Measurements from ENCODE around the gene WBP1L. TPM values are rescaled to one million over a fixed set of nuclear protein-coding genes. Genes with fewer than 3 reads are reported as not detected.
"Not testable (repeated sequence)": the region's sequence is repeated elsewhere in the genome, so short reads cannot be mapped to it uniquely, and the experiment has no call there.

The WBP1L gene
- total RNA-seq, 2 donors from 2014 or later = 32.3 to 42.7 TPM

DNA sequence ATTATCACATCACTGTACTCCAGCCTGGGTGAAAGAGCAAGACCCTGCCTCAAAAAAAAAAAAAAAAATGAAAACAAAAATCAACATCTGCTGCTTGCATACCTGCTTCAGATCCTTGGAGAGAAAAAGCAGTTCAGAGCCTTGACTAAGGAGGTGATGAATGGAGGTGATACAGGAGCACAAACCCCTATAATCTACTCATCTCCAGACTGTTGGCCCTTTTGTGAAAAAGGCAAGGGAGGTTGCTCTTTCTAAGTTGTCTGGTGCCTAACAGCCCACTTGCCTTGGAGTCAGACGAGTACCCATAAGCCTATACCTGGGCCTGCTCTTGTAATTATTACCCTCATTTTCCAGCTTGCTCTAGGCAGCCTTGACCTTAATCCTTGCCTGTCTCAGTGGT is 27.9 kb upstream of the WBP1L start:
- intact Hi-C loops (cut with DNase I) = no loop called here
- Histone ChIP-seq H3K36me3 (no peaks in the 10 kb centered on the region), H3K4me3 (no peak overlapping the region), H3K27me3 (no peaks in the 10 kb centered on the region), H3K9ac (ENCODE audit: low read depth in 2 of 2, low read length in 2 of 2) (no peak overlapping the region), H3K9me3 (no peaks in the 10 kb centered on the region), H3K4me1 (peaks cover 5% of the 10 kb centered on the region), H3K27ac (no peak overlapping the region)
- TF ChIP-seq, protein P1, sequence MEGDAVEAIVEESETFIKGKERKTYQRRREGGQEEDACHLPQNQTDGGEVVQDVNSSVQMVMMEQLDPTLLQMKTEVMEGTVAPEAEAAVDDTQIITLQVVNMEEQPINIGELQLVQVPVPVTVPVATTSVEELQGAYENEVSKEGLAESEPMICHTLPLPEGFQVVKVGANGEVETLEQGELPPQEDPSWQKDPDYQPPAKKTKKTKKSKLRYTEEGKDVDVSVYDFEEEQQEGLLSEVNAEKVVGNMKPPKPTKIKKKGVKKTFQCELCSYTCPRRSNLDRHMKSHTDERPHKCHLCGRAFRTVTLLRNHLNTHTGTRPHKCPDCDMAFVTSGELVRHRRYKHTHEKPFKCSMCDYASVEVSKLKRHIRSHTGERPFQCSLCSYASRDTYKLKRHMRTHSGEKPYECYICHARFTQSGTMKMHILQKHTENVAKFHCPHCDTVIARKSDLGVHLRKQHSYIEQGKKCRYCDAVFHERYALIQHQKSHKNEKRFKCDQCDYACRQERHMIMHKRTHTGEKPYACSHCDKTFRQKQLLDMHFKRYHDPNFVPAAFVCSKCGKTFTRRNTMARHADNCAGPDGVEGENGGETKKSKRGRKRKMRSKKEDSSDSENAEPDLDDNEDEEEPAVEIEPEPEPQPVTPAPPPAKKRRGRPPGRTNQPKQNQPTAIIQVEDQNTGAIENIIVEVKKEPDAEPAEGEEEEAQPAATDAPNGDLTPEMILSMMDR (IDR thresholded peaks at IDR 0.05) = no peak
- DNase-seq = no peak

- intact Hi-C loops (cut with DNase I); H3K9me3 ChIP-seq; H3K4me1 ChIP-seq; DNase-seq; H3K36me3 ChIP-seq; H3K27me3 ChIP-seq; H3K27ac ChIP-seq; H3K4me3 ChIP-seq; H3K9ac ChIP-seq (ENCODE audit: low read depth in 2 of 2, low read length in 2 of 2): not testable (repeated sequence)
Measured at GRCh38 chr10:102716900-102717565, 26.7 kb upstream of the WBP1L start.

DNA sequence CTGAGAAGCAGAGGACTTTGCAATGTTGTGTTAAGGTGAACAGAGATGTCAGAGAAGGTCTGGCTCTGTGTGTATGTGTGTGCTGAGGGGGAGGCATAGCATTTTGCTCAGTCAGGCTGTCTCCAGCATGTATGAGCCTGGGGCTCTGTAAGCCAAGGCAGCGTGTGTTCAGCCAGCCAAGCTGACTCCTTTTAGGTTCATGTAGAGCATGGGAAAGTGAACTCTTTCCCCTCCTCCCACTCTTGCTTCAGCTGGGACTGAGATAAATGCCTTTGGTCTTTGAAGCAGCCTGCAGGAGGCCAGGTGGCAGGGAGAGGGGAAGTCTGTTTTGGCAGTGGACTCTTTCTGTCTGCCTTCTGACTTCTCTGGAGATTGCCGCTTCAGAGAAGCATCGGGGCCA is 25.5 kb upstream of the WBP1L start:
- no peaks in the 10 kb centered on the region for H3K36me3 ChIP-seq
- intact Hi-C loops (cut with DNase I) = no loop called here
- DNase-seq = no peak
- peaks cover 5% of the 10 kb centered on the region for H3K4me1 ChIP-seq
- H3K9ac ChIP-seq (ENCODE audit: low read depth in 2 of 2, low read length in 2 of 2) = no peak overlapping the region
- H3K4me3 ChIP-seq = no peak overlapping the region
- no peaks in the 10 kb centered on the region for H3K9me3 ChIP-seq
- H3K27me3 ChIP-seq = no peaks in the 10 kb centered on the region
- TF ChIP-seq, protein P1 (IDR thresholded peaks at IDR 0.05) = no peak
- no peak overlapping the region for H3K27ac ChIP-seq

DNA sequence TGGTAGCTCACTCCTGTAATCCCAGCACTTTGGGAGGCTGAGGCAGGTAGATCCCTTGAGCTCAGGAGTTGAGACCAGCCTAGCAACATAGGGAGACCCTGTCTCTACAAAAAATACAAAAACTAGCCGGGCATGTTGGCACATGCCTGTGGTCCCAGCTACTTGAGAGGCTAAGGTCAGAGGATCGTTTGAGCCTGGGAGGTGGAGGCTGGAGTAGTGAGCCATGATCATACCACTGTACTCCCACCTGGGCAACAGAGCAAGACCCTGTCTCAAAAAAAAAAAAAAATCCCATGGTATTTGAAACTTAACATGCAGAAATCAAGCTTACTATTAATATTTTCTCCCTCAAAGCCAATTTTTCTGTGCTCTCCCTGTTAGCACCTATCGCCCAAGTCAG is 23.4 kb upstream of the WBP1L start:
- Histone ChIP-seq H3K4me3 (no peak overlapping the region), H3K36me3 (no peaks in the 10 kb centered on the region), H3K27ac (no peak overlapping the region), H3K27me3 (no peaks in the 10 kb centered on the region), H3K9ac (ENCODE audit: low read depth in 2 of 2, low read length in 2 of 2) (no peak overlapping the region), H3K9me3 (no peaks in the 10 kb centered on the region), H3K4me1 (peaks cover 2% of the 10 kb centered on the region)
- DNase-seq = no peak
- TF ChIP-seq, protein P1 (IDR thresholded peaks at IDR 0.05) = no peak
- intact Hi-C loops (cut with DNase I) = no loop called here

DNA sequence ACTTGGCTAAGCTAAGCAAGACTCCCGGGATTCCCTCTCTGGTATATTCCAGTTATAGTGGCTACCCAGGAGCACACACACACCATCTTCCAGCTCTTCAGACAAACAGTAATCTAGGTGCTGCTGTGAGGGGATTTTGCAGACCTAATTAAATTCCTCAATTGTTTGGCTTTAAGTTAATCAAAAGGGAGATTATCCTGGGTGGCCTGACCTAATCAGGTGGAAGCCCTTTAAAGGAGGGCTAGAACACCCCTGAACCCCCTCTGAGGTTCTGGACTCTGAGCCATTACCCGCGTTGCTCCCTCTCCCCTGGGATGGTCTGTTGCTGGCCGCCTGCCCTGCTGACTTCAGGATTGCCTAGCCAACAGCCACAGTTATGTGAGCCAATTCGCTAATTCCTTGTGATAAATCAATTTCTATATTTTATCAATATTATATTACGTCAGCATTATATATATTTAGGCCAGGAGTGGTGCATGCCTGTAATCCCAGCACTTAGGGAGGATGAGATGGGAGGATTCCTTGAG is 22.9 kb upstream of the WBP1L start:
- Histone ChIP-seq H3K27ac (no peak overlapping the region), H3K9me3 (no peaks in the 10 kb centered on the region), H3K27me3 (no peaks in the 10 kb centered on the region), H3K36me3 (no peaks in the 10 kb centered on the region), H3K4me1 (no peaks in the 10 kb centered on the region), H3K9ac (ENCODE audit: low read depth in 2 of 2, low read length in 2 of 2) (no peak overlapping the region), H3K4me3 (no peak overlapping the region)
- TF ChIP-seq, protein P1 (IDR thresholded peaks at IDR 0.05) = no peak
- no peak for DNase-seq
- intact Hi-C loops (cut with DNase I) = no loop called here

- Histone ChIP-seq H3K4me3 (no peak overlapping the region), H3K9me3 (no peaks in the 10 kb centered on the region), H3K4me1 (no peaks in the 10 kb centered on the region), H3K36me3 (no peaks in the 10 kb centered on the region), H3K27me3 (no peaks in the 10 kb centered on the region), H3K27ac (no peak overlapping the region), H3K9ac (ENCODE audit: low read depth in 2 of 2, low read length in 2 of 2) (no peak overlapping the region)
- TF ChIP-seq, protein P1 (IDR thresholded peaks at IDR 0.05) = no peak
- no peak for DNase-seq
- intact Hi-C loops (cut with DNase I) = no loop called here
Measured at GRCh38 chr10:102721954-102722353, 21.8 kb upstream of the WBP1L start.
